NCI-H774 (cell line): Measurements from ENCODE around the gene CTAGE6.
"Not testable (repeated sequence)": the region's sequence is repeated elsewhere in the genome, so short reads cannot be mapped to it uniquely, and the experiment has no call there.

Experiments
- DNase-seq: peaks from one replicate; lab custom pipeline; 2025; lab: John Stamatoyannopoulos, UW

CTAGE6 gene

GRCh38 chr7:143715543-143716193 is 41.8 kb downstream of the CTAGE6 start:
- DNase-seq = not testable (repeated sequence)

- DNase-seq = not testable (repeated sequence)
Measured at GRCh38 chr7:143714581-143715454, 42.7 kb downstream of the CTAGE6 start.

- DNase-seq = not testable (repeated sequence)
Measured at GRCh38 chr7:143712381-143712780, 45.1 kb downstream of the CTAGE6 start.

- DNase-seq = not testable (repeated sequence)
Measured at GRCh38 chr7:143711727-143712324, 45.7 kb downstream of the CTAGE6 start.

GRCh38 chr7:143709895-143710294 is 47.6 kb downstream of the CTAGE6 start:
- not testable (repeated sequence) for DNase-seq
